GM12892 (cell line): Measurements from ENCODE around the gene PTPRN2.
"Not testable (repeated sequence)": the region's sequence is repeated elsewhere in the genome, so short reads cannot be mapped to it uniquely, and the experiment has no call there.

Source experiments
- DNase-seq: peaks from one replicate; pipeline ENCODE4 v3.0.0; 2011; ENCODE audit not compliant: insufficient read length
- FAIRE-seq: peaks from 2 replicates; lab custom pipeline; 2011; peaks lifted over from hg19 to GRCh38; lab: Jason Lieb, UNC
- POLR2A ChIP-seq: IDR thresholded peaks from 2 replicates; pipeline ENCODE4 v1.6.1; 2011; ENCODE audit warnings: low read depth, low read length, control low read depth
- POLR2AphosphoS5 ChIP-seq: IDR thresholded peaks from 2 replicates; pipeline ENCODE4 v1.6.1; 2011; ENCODE audit warnings: low read depth, low read length, control low read depth
- TAF1 ChIP-seq: IDR thresholded peaks from 2 replicates; pipeline ENCODE4 v1.6.1; 2011; ENCODE audit warnings: low read depth, mild to moderate bottlenecking, control low read depth, low read length, borderline replicate concordance

Gene PTPRN2

DNA sequence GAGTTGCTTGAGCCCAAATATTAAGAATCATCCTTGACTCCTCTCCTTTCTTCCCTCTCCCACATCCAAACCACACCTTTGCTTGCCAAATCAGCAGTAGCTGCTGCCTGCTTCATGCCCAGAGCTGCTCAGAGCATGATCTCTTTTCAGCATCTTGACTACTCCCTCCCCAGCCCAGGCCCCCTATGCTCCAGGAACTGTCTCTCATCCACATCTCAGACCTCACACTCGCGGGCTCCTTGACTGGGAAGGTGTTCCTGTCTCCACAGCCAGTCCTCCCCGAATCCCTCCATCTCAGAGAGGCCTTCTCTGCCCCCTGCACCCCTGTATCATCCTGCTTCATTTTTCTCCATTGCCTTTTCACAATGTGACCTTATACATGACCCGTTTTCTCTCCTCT, 1093.8 kb downstream of the PTPRN2 start:
- FAIRE-seq (no peak), DNase-seq (no peak)
- no peak for TF ChIP-seq TAF1
- no peak for TF ChIP-seq POLR2AphosphoS5
- no peak for TF ChIP-seq POLR2A

- TF ChIP-seq POLR2A (no peak), POLR2AphosphoS5 (no peak)
- FAIRE-seq (no peak), DNase-seq (no peak)
These were observed 1094.6 kb downstream of the PTPRN2 start for GRCh38 chr7:157493017-157493416.

- FAIRE-seq, result no peak
- DNase-seq, result no peak
- TF ChIP-seq POLR2AphosphoS5 (no peak), TAF1 (no peak), POLR2A (no peak)
These were observed 1097.1 kb downstream of the PTPRN2 start for GRCh38 chr7:157490465-157490912.

DNA sequence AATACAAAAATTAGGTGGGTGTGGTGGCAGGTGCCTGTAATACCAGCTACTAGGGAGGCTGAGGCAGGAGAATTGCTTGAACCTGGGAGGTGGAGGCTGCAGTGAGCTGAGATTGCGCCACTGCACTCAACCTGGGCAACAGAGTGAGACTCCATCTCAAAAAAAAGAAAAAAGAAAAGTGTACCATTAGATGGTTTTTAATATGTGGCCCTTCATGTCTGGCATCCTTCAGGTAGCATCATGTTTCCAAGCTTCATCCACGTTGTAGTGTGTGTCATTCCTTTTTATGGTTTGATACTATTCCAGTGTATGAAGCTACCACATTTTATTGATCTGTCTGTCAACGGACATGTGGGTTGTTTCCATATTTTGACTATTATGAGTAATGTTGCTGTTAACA, 1097.8 kb downstream of the PTPRN2 start:
- DNase-seq, FAIRE-seq: not testable (repeated sequence)
